Upper lobe of left lung (tissue), 6 donors: ENCODE data around the gene ZBED1. TPM values are rescaled to one million over a fixed set of nuclear protein-coding genes. Genes with fewer than 3 reads are reported as not detected.
"Not testable (repeated sequence)": the region's sequence is repeated elsewhere in the genome, so short reads cannot be mapped to it uniquely, and the experiment has no call there.

ENCODE experiments used
- ATAC-seq, 2 donors: fragments of 200-7000 bp; cut with Tn5 transposase; one replicate each; pipeline ENCODE4 v1.9.1; 2022; ENCODE audit warnings: mild to moderate bottlenecking in 2 of 2, moderate library complexity in 2 of 2; ENCODE audit not compliant: low FRiP score in 2 of 2
- DNase-seq, 2 donors: peaks; one replicate each; pipeline ENCODE4 v3.0.0-alpha.2; 2019 to 2020
- H3K27ac ChIP-seq, 4 donors: fragments of 200-600 bp; sonication (generic); one replicate each; pipeline ENCODE4 v1.5.1; 2016 to 2019
- H3K27me3 ChIP-seq, 4 donors: fragments of 200-600 bp; sonication (generic); one replicate each; pipeline ENCODE4 v1.5.1; 2017 to 2019
- H3K36me3 ChIP-seq, 4 donors: fragments of 200-600 bp; sonication (generic); one replicate each; pipeline ENCODE4 v1.5.1; 2016 to 2019
- H3K4me1 ChIP-seq, 4 donors: fragments of 200-600 bp; sonication (generic); one replicate each; pipeline ENCODE4 v1.5.1; 2018 to 2019
- H3K4me3 ChIP-seq, 4 donors: fragments of 200-600 bp; sonication (generic); one replicate each; pipeline ENCODE4 v1.5.1; 2017 to 2019; ENCODE audit warnings: mild to moderate bottlenecking in 2 of 4, moderate library complexity in 1 of 4
- H3K9me3 ChIP-seq, 4 donors: fragments of 200-600 bp; sonication (generic); one replicate each; pipeline ENCODE4 v1.5.1; 2018 to 2019
- CTCF ChIP-seq, 6 experiments: fragments of 450-650 bp in 4 of 6; fragments of 200-600 bp in 2 of 6; sonication (generic) in 2 of 6; IDR thresholded peaks; one replicate each; pipeline ENCODE4 v1.5.1; 2016 to 2019; ENCODE audit warnings: antibody characterized with exemption in 6 of 6
- EP300 ChIP-seq, 4 donors: sonication (generic); formaldehyde crosslinking; IDR thresholded peaks; one replicate each; pipeline ENCODE4 v1.5.1; 2017; ENCODE audit warnings: antibody characterized with exemption in 4 of 4, control low read depth in 2 of 4
- POLR2A ChIP-seq, 4 donors: fragments of 450-650 bp; IDR thresholded peaks; one replicate each; pipeline ENCODE4 v1.5.1; 2016 to 2017; ENCODE audit warnings: antibody characterized with exemption in 4 of 4, mild to moderate bottlenecking in 2 of 4
- POLR2AphosphoS5 ChIP-seq, 2 donors: sonication (generic); formaldehyde crosslinking; IDR thresholded peaks; one replicate each; pipeline ENCODE4 v1.5.1; 2017; ENCODE audit warnings: antibody characterized with exemption in 2 of 2
- WGBS, 2 donors: methylation state at CpG; one replicate each; pipeline ENCODE4 v1.1.5; 2017 to 2018; 5-methylcytosine and 5-hydroxymethylcytosine counted together
- total RNA-seq, 6 donors: library from RNA; depleted of rRNA in 4 of 6; stranded (reverse); fragments of >200 nt in 4 of 6; gene quantifications; one replicate each; pipeline versions ENCODE4 v1.1.0 to v1.2.1, GENCODE V29; 2016 to 2021
- donor health status: DM: no; HTN: no; CAD: no; lungs with moderate emphysema.
- donor health status: DM: no; HTN: yes; CAD: no; lungs with severe emphysema.

ZBED1 gene
- total RNA-seq, 6 donors from 2014 or later, result 33.2 to 48.7 (median 41.6) TPM

DNA sequence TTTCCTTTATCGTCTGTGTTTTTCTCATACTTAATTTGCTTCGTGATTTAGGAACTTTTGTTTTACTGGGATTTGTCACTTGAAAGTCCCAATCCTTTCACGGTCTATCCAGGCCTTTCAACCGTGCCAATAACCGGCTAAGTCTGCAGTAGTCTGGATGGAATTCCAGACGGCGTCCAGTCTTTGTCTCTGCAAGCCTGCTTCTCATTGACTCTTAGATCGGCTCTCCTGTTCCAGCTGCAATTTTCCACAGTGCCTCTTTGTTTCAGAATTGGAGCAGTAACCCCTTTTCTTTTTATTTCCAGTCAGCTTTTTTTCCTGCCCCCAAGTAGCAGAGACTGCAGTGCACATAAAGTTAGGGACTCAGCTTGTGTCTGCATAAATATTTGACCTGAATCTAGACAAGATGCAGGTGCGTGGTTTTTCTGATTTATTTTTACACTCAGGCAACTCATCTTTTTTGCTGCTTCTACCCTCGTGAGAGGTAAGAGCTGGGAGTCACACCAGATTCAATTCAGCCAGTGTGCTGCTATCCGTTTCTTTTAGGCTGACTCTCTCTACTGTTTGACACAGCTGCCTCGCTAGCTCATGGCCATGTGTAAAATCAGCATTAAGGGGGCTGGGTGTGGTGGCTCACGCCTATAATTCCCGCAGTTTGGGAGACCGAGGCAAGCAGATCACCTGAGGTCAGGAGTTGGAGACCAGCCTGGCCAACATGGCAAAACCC is 37.4 kb upstream of the ZBED1 start:
- Histone ChIP-seq H3K36me3 (no peaks in the 10 kb centered on the region), H3K4me1 (no peaks in the 10 kb centered on the region), H3K27me3 (no peaks in the 10 kb centered on the region), H3K27ac (no peak overlapping the region), H3K4me3 (no peak overlapping the region), H3K9me3 (no peaks in the 10 kb centered on the region)
- TF ChIP-seq POLR2A (IDR thresholded peaks at IDR 0.05) (no peak), CTCF (IDR thresholded peaks at IDR 0.05) (no peak), EP300 (IDR thresholded peaks at IDR 0.05) (no peak), POLR2AphosphoS5 (IDR thresholded peaks at IDR 0.05) (no peak)
- DNase-seq, result no peak
- no peak for ATAC-seq
- 66 to 78% methylated on average over 15 of the region's 15 CpGs for WGBS, 2 donors

DNA sequence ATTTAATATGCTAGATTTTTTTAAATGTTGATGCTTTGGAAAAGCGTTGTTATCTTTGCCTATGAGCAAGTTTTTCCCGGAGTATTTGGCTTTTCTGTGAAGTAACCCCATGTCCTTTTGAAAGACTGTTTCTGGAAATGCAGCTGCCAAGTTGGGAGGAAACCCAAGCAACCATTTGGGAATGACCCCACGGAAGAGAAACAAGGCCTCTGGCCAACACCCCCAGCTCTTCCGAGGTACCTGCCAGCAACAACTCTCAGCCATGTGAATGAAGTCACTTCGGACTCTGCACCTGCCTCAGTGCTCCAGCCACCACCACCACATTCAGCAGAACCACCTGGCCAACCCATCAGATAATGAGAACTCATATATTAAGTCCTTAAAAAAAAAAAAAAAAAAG is 36.2 kb upstream of the ZBED1 start:
- no peaks in the 10 kb centered on the region for H3K9me3 ChIP-seq
- no peaks in the 10 kb centered on the region for H3K36me3 ChIP-seq
- no peak overlapping the region for H3K27ac ChIP-seq
- TF ChIP-seq CTCF (IDR thresholded peaks at IDR 0.05) (no peak), POLR2A (IDR thresholded peaks at IDR 0.05) (no peak), EP300 (IDR thresholded peaks at IDR 0.05) (no peak), POLR2AphosphoS5 (IDR thresholded peaks at IDR 0.05) (no peak)
- 74 to 81% methylated on average over 5 of the region's 5 CpGs for WGBS, 2 donors
- no peak for DNase-seq
- no peaks in the 10 kb centered on the region for H3K27me3 ChIP-seq
- H3K4me3 ChIP-seq, result no peak overlapping the region
- no peak for ATAC-seq
- no peaks in the 10 kb centered on the region for H3K4me1 ChIP-seq

GRCh38 chrX:2536141-2536540 is 35.4 kb upstream of the ZBED1 start:
- TF ChIP-seq CTCF (IDR thresholded peaks at IDR 0.05) (no peak), POLR2A (IDR thresholded peaks at IDR 0.05) (no peak), EP300 (IDR thresholded peaks at IDR 0.05) (no peak)
- ATAC-seq, result no peak

GRCh38 chrX:2534261-2535021 is 33.7 kb upstream of the ZBED1 start:
- not testable (repeated sequence) for DNase-seq, H3K4me3 ChIP-seq, H3K36me3 ChIP-seq, H3K27ac ChIP-seq, ATAC-seq, H3K4me1 ChIP-seq, H3K9me3 ChIP-seq, H3K27me3 ChIP-seq
- 60 to 63% methylated on average over 5 of the region's 5 CpGs for WGBS, 2 donors

More at GRCh38 chrX:2536141-2536540, 35.4 kb upstream of the ZBED1 start:
- H3K9me3 ChIP-seq, result no peaks in the 10 kb centered on the region
- no peak overlapping the region for H3K4me3 ChIP-seq
- no peak for DNase-seq
- H3K4me1 ChIP-seq, result no peaks in the 10 kb centered on the region
- H3K27ac ChIP-seq, result no peak overlapping the region
- no peaks in the 10 kb centered on the region for H3K36me3 ChIP-seq
- no peaks in the 10 kb centered on the region for H3K27me3 ChIP-seq
- WGBS, 2 donors, result 73 to 81% methylated on average over 7 of the region's 7 CpGs

DNA sequence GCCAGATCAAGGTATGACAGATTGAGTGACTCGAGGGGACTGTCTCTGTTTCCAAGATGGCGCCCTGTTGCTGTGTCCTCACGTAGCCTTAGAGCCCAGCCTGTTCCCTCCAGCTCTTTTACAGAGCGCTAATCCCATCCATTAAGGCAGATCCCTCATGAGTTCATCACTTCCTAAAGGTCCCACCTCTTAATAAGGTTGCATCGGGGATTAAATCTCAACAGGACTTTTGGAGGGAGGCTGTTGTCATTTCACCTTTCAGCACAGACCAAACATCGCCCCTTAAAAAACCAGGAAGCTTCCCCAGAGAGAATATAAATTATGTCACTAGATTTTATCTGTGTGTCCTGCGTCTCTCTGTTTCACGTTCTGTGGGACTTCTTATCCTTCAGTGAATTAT is 32.6 kb upstream of the ZBED1 start:
- ATAC-seq, result no peak
- TF ChIP-seq CTCF (IDR thresholded peaks at IDR 0.05) (no peak), POLR2A (IDR thresholded peaks at IDR 0.05) (no peak), POLR2AphosphoS5 (IDR thresholded peaks at IDR 0.05) (no peak), EP300 (IDR thresholded peaks at IDR 0.05) (no peak)
- H3K27me3 ChIP-seq, result no peaks in the 10 kb centered on the region
- H3K27ac ChIP-seq, result no peak overlapping the region
- H3K36me3 ChIP-seq, result no peaks in the 10 kb centered on the region
- H3K9me3 ChIP-seq, result no peaks in the 10 kb centered on the region
- WGBS, 2 donors, result 56 to 61% methylated on average over 8 of the region's 8 CpGs
- no peak overlapping the region for H3K4me3 ChIP-seq
- no peaks in the 10 kb centered on the region for H3K4me1 ChIP-seq
- DNase-seq, result no peak
